Thyroid gland (tissue), 4 donors: ENCODE data around the gene WFDC6.

ENCODE experiments used
- CTCF ChIP-seq, 6 experiments: fragments of 200-600 bp in 3 of 6; fragments of 450-650 bp in 3 of 6; sonication (generic) in 3 of 6; IDR thresholded peaks; one replicate each; pipeline ENCODE4 v1.5.1; 2016 to 2019; ENCODE audit warnings: antibody characterized with exemption in 6 of 6, mild to moderate bottlenecking in 2 of 6, inconsistent platforms in 1 of 6, moderate library complexity in 1 of 6
- POLR2A ChIP-seq, 2 donors: fragments of 450-650 bp; IDR thresholded peaks; one replicate each; pipeline ENCODE4 v1.6.1; 2017; ENCODE audit warnings: antibody characterized with exemption in 2 of 2, mild to moderate bottlenecking in 2 of 2, moderate library complexity in 1 of 2

DNA sequence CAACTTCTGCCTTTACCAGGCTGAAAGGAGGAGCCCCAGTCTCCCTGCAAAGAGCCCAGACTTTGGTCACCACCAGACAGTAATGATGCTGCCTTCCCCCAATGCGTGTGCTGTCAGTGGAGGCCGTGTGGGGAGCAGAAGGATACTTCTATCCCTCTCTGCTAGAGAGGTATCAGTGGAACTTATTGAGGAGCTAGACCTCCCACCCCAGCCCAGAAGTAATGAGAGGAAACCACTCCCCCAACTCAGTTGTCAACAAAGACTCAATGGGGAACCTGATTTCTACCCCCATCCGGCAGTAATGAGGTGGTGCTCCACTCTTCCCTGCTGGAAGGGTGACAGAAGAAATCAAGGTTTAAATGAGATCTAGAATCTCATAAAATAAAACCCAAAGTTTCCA, 44.2 kb upstream of the WFDC6 start:
- TF ChIP-seq POLR2A (IDR thresholded peaks at IDR 0.05) (no peak), CTCF (IDR thresholded peaks at IDR 0.05) (no peak)
